ENCODE measurements around the gene PFDN2.

PFDN2 gene

GRCh38 chr1:161137881-161138280 lies 20.0 kb upstream of the PFDN2 start:
- Histone ChIP-seq H3K36me3 (replicated peaks; ENCODE audit: insufficient read depth, low read length) (no peaks in the 10 kb centered on the region), H3K79me2 (ENCODE audit: low read length) (peaks cover 34% of the 10 kb centered on the region), H3K9me2 (replicated peaks; ENCODE audit: insufficient read depth, low read length) (no peaks in the 10 kb centered on the region), H3K9me3 (replicated peaks; ENCODE audit: insufficient read depth, low read length) (no peaks in the 10 kb centered on the region), H3F3A (ENCODE audit: insufficient read depth, low read length) (peaks cover 15% of the 10 kb centered on the region; the same call in 1 of the 2 replicates), H3K27ac (ENCODE audit: low read length) (no peak overlapping the region), H4K20me1 (ENCODE audit: insufficient read depth, low read length) (no peaks in the 10 kb centered on the region), H3K27me3 (replicated peaks; ENCODE audit: insufficient read depth, low read length) (no peaks in the 10 kb centered on the region), H3K4me2 (ENCODE audit: low read depth, low read length) (no peak overlapping the region), H3K9ac (ENCODE audit: low read length) (no peak overlapping the region), H3K4me3 (ENCODE audit: low read length) (no peak overlapping the region), H2AFZ (ENCODE audit: low read length) (no peak overlapping the region), H3K4me1 (ENCODE audit: low read length) (no peaks in the 10 kb centered on the region)
- DNase-seq: no peak
- no peak for TF ChIP-seq CTCF (IDR thresholded peaks at IDR 0.05; ENCODE audit: low read length)

- Histone ChIP-seq H3K4me2 (ENCODE audit: low read depth, low read length) (peak overlapping the region; percentile 95), H3K79me2 (ENCODE audit: low read length) (peaks cover 75% of the 10 kb centered on the region), H3F3A (ENCODE audit: insufficient read depth, low read length) (peaks cover 33% of the 10 kb centered on the region), H3K9me2 (replicated peaks; ENCODE audit: insufficient read depth, low read length) (no peaks in the 10 kb centered on the region), H3K4me1 (ENCODE audit: low read length) (peaks cover 9% of the 10 kb centered on the region; the same call in 1 of the 2 replicates), H3K36me3 (replicated peaks; ENCODE audit: insufficient read depth, low read length) (no peaks in the 10 kb centered on the region), H3K27me3 (replicated peaks; ENCODE audit: insufficient read depth, low read length) (no peaks in the 10 kb centered on the region), H2AFZ (ENCODE audit: low read length) (peak overlapping the region; percentile 90), H3K4me3 (ENCODE audit: low read length) (peak overlapping the region; percentile 88), H3K27ac (ENCODE audit: low read length) (peak overlapping the region; percentile 52; the same call in 1 of the 2 replicates), H3K9ac (ENCODE audit: low read length) (peak overlapping the region; percentile 81), H3K9me3 (replicated peaks; ENCODE audit: insufficient read depth, low read length) (no peaks in the 10 kb centered on the region), H4K20me1 (ENCODE audit: insufficient read depth, low read length) (no peaks in the 10 kb centered on the region)
- no peak for DNase-seq
- TF ChIP-seq CTCF (IDR thresholded peaks at IDR 0.05; ENCODE audit: low read length) (no peak), EZH2 (optimal IDR thresholded peaks at IDR 0.05; ENCODE audit: low read depth, low read length) (no peak), EZH2phosphoT487 (IDR thresholded peaks at IDR 0.05; ENCODE audit: low read length) (no peak)
Measured at GRCh38 chr1:161133220-161133740, 15.4 kb upstream of the PFDN2 start.

- H3K36me3 ChIP-seq (replicated peaks; ENCODE audit: insufficient read depth, low read length): no peaks in the 10 kb centered on the region
- H3K4me1 ChIP-seq (ENCODE audit: low read length): peaks cover 9% of the 10 kb centered on the region; the same call in 1 of the 2 replicates
- peak within 1 kb of the TSS; percentile 81 for H3K9ac ChIP-seq (ENCODE audit: low read length)
- peak within 1 kb of the TSS; percentile 95 for H3K4me2 ChIP-seq (ENCODE audit: low read depth, low read length)
- peaks cover 82% of the 10 kb centered on the region for H3K79me2 ChIP-seq (ENCODE audit: low read length)
- DNase-seq: peak; percentile 97
- peak within 1 kb of the TSS; percentile 90 for H2AFZ ChIP-seq (ENCODE audit: low read length)
- TF ChIP-seq EZH2phosphoT487 (IDR thresholded peaks at IDR 0.05; ENCODE audit: low read length) (no peak), EZH2 (optimal IDR thresholded peaks at IDR 0.05; ENCODE audit: low read depth, low read length) (no peak), CTCF (IDR thresholded peaks at IDR 0.05; ENCODE audit: low read length) (no peak)
- no peaks in the 10 kb centered on the region for H4K20me1 ChIP-seq (ENCODE audit: insufficient read depth, low read length)
- H3K9me3 ChIP-seq (replicated peaks; ENCODE audit: insufficient read depth, low read length): no peaks in the 10 kb centered on the region
- peaks cover 33% of the 10 kb centered on the region for H3F3A ChIP-seq (ENCODE audit: insufficient read depth, low read length)
- H3K27me3 ChIP-seq (replicated peaks; ENCODE audit: insufficient read depth, low read length): no peaks in the 10 kb centered on the region
- H3K9me2 ChIP-seq (replicated peaks; ENCODE audit: insufficient read depth, low read length): no peaks in the 10 kb centered on the region
- peak within 1 kb of the TSS; percentile 88 for H3K4me3 ChIP-seq (ENCODE audit: low read length)
- peak within 1 kb of the TSS; percentile 52; the same call in 1 of the 2 replicates for H3K27ac ChIP-seq (ENCODE audit: low read length)
Measured at GRCh38 chr1:161132410-161133219, 14.8 kb upstream of the PFDN2 start, which contains the start of gene DEDD. DEDD (minus strand) TSS chr1:161132667; CDS start chr1:161124462, 8,205 bp downstream.

Data from MM.1S (cell line).